Neural cell (in vitro differentiated cells): ENCODE measurements around the gene HEMK1.

ENCODE experiments used
- CTCF ChIP-seq: fragments of 450-650 bp; IDR thresholded peaks from 2 replicates; pipeline ENCODE4 v1.5.1; 2014; ENCODE audit warnings: antibody characterized with exemption, mild to moderate bottlenecking, moderate library complexity; ENCODE audit not compliant: poor library complexity, severe bottlenecking
- EZH2 ChIP-seq: fragments of 200-600, 300-800 bp; shearing (Covaris generic), sonication (generic); IDR thresholded peaks from 2 replicates; pipeline ENCODE4 v1.6.1; 2014; ENCODE audit warnings: antibody characterized with exemption, low read length, borderline replicate concordance, mild to moderate bottlenecking; ENCODE audit not compliant: insufficient read depth, poor library complexity, severe bottlenecking
- RAD21 ChIP-seq: fragments of 450-650 bp; conservative IDR thresholded peaks from 2 replicates; pipeline ENCODE4 v1.6.1; 2014; ENCODE audit warnings: antibody characterized with exemption, mild to moderate bottlenecking, moderate library complexity
- TAF1 ChIP-seq: IDR thresholded peaks from 2 replicates; pipeline ENCODE4 v1.6.1; 2012; ENCODE audit warnings: low read depth

DNA sequence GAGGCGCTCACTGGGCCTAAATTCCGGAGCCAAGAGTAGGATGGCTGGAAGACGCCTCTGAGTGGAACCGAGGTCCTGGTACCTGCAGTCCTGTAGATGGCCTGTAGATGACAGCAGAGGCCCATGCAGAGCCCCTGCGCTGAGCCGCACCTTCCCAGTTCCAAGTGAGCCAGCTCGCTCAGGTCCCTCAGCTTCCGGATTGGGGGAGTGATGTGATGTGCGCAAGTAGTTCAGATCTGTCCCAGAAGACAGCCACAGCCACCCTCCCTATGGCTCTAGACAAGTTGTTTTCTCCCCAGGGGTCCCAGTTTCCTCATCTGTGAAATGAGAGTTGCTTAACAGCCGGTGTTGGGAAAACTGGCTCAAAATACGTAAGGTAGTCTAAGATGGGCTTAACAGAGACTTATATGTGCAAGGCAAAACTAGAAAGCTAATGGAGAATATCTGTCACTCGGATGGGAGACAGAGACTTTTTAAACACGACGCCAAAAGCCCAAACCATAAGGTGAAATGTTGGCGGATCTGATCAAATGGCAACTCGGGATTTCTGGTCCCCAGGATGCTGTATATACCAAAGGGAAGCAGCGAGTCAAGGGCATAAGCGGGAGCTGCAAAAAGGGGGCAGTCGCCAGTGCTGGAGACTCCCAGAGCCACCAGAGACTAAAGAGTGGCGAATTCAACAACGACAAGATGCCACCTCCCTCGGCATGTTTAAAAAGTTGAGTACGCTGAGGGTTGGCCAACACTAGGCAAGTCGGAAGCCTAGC, 46.9 kb downstream of the HEMK1 start:
- TF ChIP-seq CTCF (peak; percentile 99), RAD21 (peak; percentile 100), TAF1 (no peak), EZH2 (no peak)
